Islet of Langerhans (tissue), 1 donor: ENCODE measurements around the gene VAV2.
"Not testable (repeated sequence)": the region's sequence is repeated elsewhere in the genome, so short reads cannot be mapped to it uniquely, and the experiment has no call there.

ENCODE experiments used
- FAIRE-seq: peaks from one replicate; lab custom pipeline; 2011; peaks lifted over from hg19 to GRCh38; lab: Jason Lieb, UNC

Gene VAV2

DNA sequence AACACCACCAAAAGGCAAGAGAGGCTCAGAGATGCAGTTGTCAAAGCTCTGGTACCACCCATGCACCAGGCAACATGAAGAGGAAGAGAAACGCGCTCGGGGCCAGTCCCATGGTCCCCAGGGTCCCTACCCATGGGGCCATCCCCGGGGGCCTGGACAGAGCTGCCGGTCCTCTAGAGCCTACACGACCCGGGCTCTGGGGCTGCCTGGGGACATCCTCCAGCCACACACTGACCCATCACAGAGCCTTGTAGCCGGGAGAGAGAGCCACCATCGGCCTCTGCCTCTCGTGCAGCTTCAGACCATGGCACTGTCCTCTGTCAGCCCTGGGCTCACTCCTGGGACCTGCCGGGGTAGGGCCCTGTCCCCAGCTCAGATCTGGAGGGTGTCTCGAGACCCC is 23.7 kb downstream of the VAV2 start:
- FAIRE-seq = no peak

DNA sequence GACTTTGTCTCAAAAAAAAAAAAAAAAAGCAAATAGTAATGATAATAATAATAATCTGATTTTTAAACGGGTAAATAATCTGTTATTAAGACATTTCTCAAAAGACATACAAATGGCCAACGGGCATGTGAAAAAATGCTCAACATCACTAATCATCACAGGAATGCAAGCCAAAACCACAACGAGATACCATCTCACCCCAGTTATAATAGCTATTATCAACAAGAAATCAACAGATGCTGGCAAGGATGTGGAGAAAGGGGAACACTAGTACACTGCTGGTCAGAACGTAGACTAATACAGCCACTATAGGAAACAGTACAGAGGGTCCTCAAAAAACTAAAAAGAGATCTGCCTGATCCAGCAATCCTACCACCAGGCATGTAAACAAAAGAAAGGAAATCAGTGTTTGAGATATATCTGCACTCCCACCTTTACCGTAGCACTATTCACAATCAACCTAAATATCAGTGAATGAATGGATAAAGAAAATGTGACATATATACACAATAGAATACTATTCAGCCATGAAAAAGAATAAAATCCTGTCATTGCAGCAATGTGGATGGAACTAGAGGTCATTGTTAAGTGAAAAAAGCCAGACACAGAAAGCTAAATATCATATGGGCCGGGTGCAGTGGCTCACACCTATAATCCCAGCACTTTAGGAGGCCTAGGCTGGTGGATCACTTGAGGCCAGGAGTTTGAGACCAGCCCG is 24.9 kb downstream of the VAV2 start:
- FAIRE-seq = no peak

- FAIRE-seq = no peak
Measured at GRCh38 chr9:133964463-133964862, 27.7 kb downstream of the VAV2 start.

DNA sequence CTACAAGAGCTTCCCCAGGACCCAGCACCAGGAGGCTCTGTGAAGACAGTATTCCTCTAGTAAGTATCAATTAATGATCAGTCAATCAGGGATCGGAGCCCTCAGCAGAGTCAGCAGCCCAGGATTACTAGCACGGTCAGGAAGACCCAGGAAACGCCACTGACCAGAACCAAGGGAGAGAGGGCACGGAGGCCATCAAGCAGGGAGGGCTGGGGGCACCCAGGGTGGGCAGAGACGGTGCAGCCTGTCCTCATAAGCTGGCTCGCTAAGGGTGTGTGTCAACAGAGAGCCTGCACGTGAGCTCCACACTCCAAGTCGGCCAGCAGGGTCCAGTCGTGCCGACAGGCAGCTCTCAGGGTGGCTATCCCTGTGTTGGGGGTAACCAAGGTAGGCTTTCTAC is 29.0 kb downstream of the VAV2 start:
- no peak for FAIRE-seq

- FAIRE-seq = no peak
Measured at GRCh38 chr9:133962341-133962740, 29.8 kb downstream of the VAV2 start.

- FAIRE-seq = no peak
Measured at GRCh38 chr9:133961226-133962165, 30.6 kb downstream of the VAV2 start.

- FAIRE-seq = no peak
Measured at GRCh38 chr9:133960568-133961129, 31.5 kb downstream of the VAV2 start.

DNA sequence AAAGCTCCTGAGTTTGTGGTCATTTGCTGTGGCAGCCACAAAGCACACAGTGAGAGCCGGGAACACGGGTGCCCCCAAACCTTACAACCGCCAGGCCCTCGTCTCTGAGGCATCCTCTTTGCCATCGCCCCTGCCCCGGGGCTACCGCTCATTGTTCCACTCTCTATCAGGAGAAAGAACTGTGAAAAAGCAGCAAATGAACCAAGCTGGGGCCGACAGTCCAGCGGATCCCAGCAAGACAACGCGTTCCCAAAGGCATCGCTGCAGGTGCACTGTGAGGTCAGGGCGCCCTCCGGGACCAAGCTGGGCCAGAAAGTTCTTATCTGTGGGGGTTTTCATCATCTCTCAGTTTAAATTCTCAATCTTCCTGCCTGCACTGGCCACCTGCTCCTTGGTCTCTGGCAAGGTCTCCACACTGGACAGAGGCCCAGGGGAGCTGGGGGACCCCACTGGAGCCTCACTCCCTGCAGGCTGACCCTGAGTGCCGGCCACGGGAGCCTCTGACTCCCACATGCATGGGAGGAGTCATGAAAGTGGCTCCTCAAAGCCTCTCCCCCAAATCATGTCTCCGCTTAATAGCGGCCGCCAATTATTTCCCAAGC is 32.1 kb downstream of the VAV2 start:
- FAIRE-seq = no peak

DNA sequence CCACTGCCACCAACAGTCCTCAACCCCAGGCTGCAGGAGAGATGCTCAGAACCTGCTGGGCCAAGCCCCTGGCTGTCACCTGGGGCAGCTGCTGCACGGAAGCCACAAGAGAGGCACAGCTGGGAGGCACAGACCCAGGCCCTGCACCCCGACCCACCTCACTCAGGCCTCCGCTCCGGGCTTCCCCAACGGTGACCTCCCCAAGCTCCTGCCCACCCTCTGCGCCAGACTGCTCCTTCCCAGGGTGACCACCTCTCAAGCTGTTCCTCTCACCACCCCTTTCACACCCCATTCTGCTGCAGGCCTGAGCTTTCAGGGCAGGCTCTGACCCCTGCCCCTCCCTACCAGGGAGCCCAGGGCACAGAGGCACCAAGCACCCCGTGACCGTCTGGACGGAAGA is 33.0 kb downstream of the VAV2 start:
- no peak for FAIRE-seq

DNA sequence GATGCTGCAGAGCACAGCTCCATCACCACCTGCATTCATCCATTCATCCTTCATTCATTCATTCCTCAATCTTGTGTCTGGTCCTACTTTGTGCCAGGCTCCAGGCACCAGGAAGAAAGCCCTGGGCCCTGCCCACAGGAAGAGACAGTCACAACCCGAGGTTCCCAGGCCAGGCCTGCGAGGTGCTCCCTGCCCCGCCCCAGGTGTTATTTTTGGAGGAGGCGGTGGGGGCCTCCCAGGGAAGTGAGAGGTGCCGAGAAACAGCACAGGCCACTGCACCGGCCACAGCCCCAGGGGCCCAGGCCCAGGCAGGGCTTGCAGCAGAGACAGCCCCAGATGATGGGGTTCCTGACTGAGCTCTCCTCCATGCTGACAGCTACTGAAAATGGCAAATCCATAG is 33.4 kb downstream of the VAV2 start:
- FAIRE-seq = no peak

DNA sequence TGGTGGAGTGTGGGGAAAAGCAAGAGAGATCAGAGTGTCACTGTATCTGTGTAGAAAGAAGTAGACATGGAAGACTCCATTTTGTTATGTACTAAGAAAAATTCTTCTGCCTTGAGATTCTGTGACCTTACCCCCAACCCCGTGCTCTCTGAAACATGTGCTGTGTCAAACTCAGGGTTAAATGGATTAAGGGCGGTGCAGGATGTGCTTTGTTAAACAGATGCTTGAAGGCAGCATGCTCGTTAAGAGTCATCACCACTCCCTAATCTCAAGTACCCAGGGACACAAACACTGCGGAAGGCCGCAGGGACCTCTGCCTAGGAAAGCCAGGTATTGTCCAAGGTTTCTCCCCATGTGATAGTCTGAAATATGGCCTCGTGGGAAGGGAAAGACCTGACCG is 34.4 kb downstream of the VAV2 start:
- FAIRE-seq = not testable (repeated sequence)

DNA sequence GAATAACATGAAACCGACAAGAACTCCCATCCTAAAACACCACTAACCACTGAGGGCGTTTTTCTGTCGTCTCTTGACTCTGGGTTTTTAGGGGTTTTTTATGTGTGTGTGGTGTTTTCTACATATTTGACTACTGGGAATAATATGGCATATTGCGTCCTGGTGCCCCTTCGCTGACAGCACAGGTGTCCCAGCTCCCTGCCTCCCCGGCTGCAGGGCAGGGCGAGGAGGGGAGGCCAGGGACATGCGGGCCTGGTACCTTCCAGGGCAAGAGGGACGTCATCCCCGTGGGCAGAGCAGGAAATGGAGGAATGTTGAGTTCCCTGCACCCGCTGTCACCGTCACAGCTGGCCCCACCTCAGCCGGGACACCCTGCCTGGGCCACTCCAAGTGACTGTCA is 34.8 kb downstream of the VAV2 start:
- no peak for FAIRE-seq

DNA sequence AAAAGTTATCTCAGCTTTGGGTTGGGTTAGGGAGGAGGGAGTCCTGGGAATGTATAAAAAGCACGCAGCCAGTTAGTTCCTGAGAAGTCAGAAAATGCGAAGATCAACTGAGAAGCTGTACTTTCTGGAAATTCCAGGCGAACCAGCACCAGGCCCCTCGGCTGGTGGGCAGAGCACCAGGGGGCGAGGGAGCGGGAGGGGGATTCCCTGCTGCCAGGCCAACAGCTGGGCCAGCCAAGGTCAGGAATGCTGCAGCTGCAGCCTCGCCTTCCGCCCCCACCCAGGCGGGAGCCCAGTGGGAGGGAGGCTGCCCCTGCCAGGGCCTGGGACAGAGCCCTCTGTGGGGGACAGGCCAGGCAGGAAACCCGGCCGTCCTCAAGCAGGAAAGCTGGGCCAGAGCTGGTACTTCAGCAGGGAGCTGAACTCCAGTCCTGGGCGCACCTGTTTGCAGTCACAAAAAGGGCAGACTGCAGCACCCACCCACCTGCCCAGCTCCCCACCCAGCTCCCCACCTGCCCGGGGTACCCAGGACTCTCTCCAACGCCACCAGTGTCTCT is 35.5 kb downstream of the VAV2 start:
- no peak for FAIRE-seq

DNA sequence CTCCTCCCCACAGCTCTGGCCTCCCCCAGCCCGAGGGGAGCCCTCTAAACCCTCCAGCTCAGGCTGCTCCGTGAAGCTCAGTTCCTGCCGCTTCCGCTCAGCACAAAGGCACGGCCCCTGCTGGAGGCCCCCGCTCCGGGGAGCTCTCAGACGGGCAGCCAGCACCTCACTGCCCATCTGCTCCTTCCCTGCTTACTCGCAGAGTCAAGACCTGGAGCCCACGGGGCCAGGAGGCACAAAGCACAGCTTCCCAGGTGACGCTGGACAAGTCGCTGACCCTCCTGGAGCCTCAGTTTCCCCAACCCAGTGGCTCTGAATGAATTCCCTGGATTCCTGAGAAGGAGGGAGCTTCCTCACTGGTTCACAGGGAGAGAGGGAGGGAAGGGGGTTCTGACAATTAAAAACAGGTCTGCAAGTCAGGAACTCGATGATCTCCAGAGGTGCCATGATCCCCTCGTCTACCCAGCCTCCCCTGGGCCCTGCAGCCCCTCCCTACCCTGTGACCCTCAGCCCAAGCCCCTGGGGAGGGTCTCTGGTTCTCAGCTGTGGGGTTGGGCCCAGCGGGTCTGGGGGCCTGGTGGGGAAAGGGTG is 36.2 kb downstream of the VAV2 start:
- FAIRE-seq = no peak

DNA sequence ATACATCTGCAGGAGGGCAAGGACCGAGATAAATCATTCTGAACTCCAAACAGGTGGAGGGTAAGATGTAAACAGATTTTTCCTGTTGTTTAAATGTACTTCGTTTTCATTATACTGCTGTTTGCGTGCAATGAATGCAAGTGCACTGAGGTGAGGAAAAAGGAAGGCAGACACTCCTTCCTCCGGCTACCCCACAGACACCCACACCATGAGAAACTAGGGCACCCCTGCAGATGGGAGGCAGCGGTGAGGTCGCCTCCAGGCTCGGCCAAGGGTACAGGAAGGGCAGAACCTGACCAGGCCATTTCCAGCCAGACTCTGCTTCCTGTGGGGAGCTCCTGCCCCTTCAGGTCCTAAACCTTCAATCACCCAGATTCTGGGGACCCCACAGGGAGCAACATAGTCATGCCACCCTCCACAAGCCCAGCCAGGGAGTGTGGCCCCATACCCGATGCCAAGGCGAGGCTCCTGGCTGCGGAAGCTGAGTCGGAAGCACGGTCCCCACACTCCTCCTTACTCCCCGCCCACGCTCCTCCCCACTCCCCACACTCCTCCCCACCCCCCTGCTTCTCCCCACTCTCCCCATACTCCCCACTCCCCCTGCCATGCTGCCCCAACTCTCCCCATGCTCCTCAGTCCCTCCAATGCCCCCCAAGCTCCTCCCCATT is 37.1 kb downstream of the VAV2 start:
- no peak for FAIRE-seq

GRCh38 chr9:133953976-133954709 is 38.0 kb downstream of the VAV2 start:
- FAIRE-seq = no peak

GRCh38 chr9:133953621-133953975 is 38.5 kb downstream of the VAV2 start:
- no peak for FAIRE-seq

DNA sequence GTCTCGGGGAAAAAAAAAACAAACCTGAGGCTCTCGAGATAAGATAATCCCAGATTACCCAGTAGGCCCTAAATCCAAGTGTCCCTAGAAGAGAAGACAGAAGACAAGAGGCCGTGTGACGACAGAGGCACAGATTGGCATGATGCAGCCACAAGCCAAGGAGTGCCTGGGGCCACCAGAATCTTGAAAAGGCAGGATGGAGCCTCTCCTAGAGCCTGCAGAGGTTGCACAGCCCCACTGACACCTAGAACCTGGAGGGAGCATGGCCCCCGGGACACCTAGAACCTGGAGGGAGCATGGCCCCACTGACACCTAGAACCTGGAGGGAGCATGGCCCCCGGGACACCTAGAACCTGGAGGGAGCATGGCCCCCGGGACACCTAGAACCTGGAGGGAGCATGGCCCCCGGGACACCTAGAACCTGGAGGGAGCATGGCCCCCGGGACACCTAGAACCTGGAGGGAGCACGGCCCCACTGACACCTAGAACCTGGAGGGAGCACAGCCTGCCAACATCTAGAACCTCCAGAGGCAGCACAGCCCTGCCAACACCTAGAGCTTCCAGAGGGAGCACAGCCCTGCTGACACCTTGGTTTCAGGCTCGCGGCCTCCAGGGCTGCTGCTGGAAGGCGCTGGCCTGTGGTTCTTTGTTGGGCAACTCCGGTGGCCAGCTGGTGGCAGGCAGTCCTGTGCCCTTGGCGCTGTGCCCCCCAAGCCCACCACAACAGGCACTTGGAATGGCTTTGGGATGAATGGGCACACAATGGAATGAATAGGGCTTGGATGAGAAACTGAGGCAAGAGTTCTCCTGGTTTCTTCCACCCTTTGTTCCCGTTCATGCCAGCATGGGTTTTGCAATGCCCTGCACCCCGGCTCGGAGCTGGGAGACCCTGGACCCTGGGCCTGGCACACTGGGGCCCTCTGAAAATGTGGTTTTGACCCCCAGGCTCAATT is 39.2 kb downstream of the VAV2 start:
- FAIRE-seq = no peak

DNA sequence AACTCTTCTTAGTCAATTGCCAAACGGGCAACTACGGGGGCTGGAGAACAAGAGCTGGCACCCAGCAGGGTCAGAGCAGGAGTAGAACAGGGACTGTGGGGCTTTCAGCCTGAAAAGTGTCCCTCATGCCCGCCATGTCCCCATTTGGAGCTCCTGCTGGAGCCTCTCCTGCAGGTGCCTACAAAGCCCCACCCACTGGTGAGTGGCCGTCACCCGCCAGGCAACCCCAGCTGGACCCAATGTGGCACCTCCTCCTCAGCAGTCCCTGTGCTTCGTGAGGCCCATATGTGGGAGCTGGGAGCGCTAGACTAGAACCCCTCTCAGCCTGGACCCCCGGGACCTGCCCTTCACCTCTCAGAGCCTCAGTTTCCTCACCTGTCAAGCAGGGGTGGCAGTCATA is 40.9 kb downstream of the VAV2 start:
- no peak for FAIRE-seq

DNA sequence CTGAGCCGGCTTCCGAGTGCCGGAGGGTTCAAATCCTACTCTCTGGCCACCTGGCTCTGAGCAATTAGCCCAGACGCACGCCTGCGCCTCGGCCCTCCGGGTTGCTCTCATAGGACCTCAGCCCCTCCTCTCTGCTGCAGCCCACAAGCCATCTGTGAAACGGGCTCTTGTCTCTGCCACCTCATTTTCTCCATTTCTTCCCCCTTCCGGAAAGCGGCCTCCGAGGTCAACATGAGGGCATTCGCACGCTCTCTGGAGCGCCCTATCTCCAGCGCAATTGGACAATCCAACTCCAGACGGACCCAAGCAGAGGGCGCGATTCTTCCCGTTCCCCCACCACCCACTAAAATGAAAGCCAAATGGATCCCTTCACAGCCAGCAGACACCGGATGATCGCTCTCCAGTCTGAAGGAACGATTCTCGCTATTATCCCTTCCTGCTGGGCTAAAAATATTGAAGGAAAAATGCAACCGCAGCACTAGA is 41.5 kb downstream of the VAV2 start:
- no peak for FAIRE-seq
